GM19351 (cell line): ENCODE data around the gene LRRC4C.

Source experiments
- ATAC-seq: cut with Tn5 transposase; IDR thresholded peaks from one replicate; pipeline ENCODE4 v1.9.1; 2021; ENCODE audit warnings: mild to moderate bottlenecking, moderate library complexity; ENCODE audit not compliant: unreplicated experiment

Gene LRRC4C

GRCh38 chr11:41334007-41334933 lies 125.2 kb downstream of the LRRC4C start:
- no peak for ATAC-seq

GRCh38 chr11:41333357-41333756 lies 126.1 kb downstream of the LRRC4C start:
- ATAC-seq = no peak

GRCh38 chr11:41328324-41328723 lies 131.1 kb downstream of the LRRC4C start:
- ATAC-seq = no peak

- no peak for ATAC-seq
Measured at GRCh38 chr11:41323446-41323845, 136.0 kb downstream of the LRRC4C start.

- peak; percentile 60 for ATAC-seq
Measured at GRCh38 chr11:41320653-41321052, 138.8 kb downstream of the LRRC4C start.

GRCh38 chr11:41320238-41320637 lies 139.2 kb downstream of the LRRC4C start:
- ATAC-seq = no peak

- ATAC-seq = no peak
Measured at GRCh38 chr11:41319434-41319833, 140.0 kb downstream of the LRRC4C start.

GRCh38 chr11:41316751-41317150 lies 142.7 kb downstream of the LRRC4C start:
- no peak for ATAC-seq

- ATAC-seq = no peak
Measured at GRCh38 chr11:41313226-41313625, 146.2 kb downstream of the LRRC4C start.

GRCh38 chr11:41309716-41310115 lies 149.7 kb downstream of the LRRC4C start:
- peak; percentile 16 for ATAC-seq

- peak; percentile 80 for ATAC-seq
Measured at GRCh38 chr11:41309111-41309522, 150.3 kb downstream of the LRRC4C start.

GRCh38 chr11:41308286-41308685 lies 151.2 kb downstream of the LRRC4C start:
- no peak for ATAC-seq

- no peak for ATAC-seq
Measured at GRCh38 chr11:41307296-41308080, 152.0 kb downstream of the LRRC4C start.

GRCh38 chr11:41306431-41306830 lies 153.0 kb downstream of the LRRC4C start:
- peak; percentile 20 for ATAC-seq

GRCh38 chr11:41301023-41301422 lies 158.4 kb downstream of the LRRC4C start:
- ATAC-seq = no peak

GRCh38 chr11:41289408-41289807 lies 170.0 kb downstream of the LRRC4C start:
- peak; percentile 95 for ATAC-seq

- ATAC-seq = no peak
Measured at GRCh38 chr11:41286751-41287150, 172.7 kb downstream of the LRRC4C start.

- ATAC-seq = no peak
Measured at GRCh38 chr11:41284354-41284753, 175.1 kb downstream of the LRRC4C start.

GRCh38 chr11:41283191-41283930 lies 176.1 kb downstream of the LRRC4C start:
- no peak for ATAC-seq

- ATAC-seq = no peak
Measured at GRCh38 chr11:41282395-41282794, 177.1 kb downstream of the LRRC4C start.

GRCh38 chr11:41281131-41281742 lies 178.2 kb downstream of the LRRC4C start:
- no peak for ATAC-seq
